ENCODE data around the gene BAG2.
A peak's percentile ranks its signal among the peaks of the same experiment; 100 is the strongest.

Gene BAG2

GRCh38 chr6:57172136-57173055 is at the start of gene BAG2:
BAG2 (plus strand) TSS chr6:57172326; CDS start chr6:57172698, 372 bp downstream.
- peak; percentile 14 for DNase-seq

GRCh38 chr6:57123111-57123510 is 49.0 kb upstream of the BAG2 start:
- no peak for DNase-seq

DNA sequence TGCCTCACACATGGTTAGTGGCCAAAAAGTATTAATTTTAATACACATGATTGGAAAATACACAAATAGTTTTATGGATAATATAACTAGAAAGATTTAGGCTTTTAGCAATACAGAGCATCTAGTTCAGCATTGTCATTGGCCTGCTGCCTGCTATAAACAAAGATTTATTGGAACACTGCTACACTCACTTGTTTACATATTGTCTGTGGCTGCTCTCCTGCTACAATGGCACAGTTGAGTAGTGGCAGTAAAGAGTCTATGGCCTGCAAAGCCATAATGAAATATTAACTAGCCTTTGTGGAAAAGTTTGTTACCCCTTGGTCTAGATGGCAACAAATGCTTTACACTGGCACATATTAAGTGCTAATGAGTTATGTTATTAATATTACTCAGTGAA is 44.4 kb upstream of the BAG2 start:
- DNase-seq, result no peak

DNA sequence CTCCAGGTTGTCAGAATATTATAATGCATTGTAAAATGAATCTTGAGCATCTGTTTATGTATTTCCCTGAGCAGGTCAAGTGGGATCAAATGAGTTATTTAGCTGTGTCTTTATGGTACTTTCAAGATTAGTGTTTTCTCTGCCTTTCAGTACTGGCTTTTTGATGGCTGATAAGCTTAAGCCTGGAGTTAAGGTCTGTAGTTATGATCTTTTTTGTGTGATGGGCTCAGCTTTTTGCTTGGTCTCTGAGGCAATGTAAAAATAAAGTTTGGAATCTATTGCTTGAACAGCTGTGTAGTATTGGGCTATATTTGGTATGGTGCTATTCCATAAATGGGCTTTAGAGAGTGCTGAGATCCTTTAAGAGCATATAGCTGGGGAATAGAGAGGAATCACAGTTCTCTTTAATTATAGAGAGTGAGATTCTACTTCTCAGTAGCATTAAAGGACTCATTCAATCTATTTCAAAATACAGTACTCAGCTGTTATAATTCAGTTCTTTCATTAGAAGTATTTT is 41.4 kb upstream of the BAG2 start:
- DNase-seq, result no peak

DNA sequence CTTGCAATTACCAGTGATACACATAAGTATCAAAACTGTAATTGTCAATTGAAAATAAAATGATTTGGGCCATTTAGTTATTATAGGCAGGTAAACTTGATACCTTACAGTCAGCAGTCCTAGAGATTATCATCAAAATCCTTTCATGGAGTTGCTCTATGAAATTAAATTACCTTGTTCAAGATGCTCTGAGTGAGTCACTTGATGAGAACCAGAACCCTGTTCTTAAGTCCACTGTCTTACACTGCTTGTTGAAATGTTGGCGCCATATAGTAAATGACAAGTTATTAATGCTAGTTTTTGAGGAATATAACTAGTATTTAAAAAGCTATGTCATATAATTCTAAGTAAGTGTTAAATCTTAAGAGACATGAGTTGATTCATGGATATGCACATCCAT is 37.2 kb upstream of the BAG2 start:
- no peak for DNase-seq

- no peak for DNase-seq
These were observed 36.2 kb upstream of the BAG2 start for GRCh38 chr6:57135885-57136284.

DNA sequence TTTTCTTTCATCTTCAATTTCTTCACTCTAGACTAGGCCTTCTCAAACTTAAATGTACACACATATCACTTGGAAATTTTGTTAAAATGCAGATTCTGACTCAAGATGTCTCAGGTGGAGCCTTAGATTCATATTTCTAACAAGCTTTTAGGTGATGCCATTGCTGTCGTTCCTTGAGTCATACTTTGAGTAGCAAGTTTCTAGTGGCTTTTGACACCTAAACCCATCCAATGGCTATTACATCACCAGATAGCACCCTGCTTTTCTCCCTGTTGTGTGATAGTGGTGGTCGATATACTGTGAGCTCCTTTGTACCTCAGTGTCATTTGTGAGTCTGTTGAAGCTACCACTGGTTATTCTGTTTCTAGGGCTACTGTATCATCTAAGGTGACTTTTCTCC is 34.8 kb upstream of the BAG2 start:
- DNase-seq, result no peak

DNA sequence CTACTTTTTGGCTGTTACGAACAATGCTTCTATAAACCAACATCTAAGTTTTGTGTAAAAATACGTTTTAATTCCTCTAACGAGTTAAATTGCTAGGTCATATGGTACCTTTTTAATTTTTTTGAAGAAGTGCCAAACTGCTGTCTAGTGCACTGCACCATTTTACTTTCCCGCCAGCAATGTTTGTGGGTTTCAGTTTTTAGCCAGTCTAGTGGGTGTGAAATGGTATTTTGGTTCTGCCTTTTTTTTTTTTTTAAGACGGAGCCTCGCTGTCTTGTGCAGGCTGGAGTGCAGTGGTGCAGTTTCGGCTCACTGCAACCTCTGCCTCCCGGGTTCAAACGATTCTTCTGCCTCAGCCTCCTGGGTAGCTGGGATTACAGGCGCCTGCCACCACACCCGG is 34.1 kb upstream of the BAG2 start:
- DNase-seq, result no peak

GRCh38 chr6:57141451-57142177 is 30.5 kb upstream of the BAG2 start:
- DNase-seq, result no peak

DNA sequence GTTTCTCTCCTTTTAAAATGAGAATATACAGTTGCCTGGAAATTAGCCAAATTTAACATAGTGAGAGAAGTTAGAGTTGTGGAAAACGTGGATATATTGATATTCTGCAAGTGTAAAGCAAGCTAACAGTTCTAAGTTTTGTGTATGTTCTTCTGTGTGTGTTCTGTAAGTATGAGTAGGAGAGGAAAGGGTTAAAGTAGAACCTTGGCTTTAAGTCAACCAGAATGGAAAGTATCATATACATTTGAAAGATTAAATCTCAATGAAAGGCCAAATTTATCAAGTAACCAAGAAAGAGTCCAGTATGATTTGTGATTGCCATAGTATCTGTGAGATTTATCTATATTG is 30.0 kb upstream of the BAG2 start:
- DNase-seq, result no peak

- DNase-seq, result no peak
These were observed 28.4 kb upstream of the BAG2 start for GRCh38 chr6:57143690-57144089.

DNA sequence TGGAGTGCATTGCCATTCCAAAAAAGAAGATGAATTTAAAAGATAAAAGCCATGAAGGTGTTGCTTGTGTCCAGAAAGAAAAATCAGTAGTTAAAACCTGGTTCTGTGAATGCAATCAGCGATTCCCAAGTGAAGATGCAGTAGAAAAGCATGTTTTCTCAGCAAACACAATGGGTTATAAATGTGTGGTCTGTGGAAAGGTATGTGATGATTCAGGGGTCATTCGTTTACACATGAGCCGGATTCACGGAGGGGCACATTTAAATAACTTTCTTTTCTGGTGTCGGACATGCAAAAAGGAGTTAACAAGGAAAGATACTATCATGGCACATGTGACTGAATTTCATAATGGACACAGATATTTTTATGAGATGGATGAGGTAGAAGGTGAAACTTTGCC is 24.7 kb upstream of the BAG2 start:
- no peak for DNase-seq

DNA sequence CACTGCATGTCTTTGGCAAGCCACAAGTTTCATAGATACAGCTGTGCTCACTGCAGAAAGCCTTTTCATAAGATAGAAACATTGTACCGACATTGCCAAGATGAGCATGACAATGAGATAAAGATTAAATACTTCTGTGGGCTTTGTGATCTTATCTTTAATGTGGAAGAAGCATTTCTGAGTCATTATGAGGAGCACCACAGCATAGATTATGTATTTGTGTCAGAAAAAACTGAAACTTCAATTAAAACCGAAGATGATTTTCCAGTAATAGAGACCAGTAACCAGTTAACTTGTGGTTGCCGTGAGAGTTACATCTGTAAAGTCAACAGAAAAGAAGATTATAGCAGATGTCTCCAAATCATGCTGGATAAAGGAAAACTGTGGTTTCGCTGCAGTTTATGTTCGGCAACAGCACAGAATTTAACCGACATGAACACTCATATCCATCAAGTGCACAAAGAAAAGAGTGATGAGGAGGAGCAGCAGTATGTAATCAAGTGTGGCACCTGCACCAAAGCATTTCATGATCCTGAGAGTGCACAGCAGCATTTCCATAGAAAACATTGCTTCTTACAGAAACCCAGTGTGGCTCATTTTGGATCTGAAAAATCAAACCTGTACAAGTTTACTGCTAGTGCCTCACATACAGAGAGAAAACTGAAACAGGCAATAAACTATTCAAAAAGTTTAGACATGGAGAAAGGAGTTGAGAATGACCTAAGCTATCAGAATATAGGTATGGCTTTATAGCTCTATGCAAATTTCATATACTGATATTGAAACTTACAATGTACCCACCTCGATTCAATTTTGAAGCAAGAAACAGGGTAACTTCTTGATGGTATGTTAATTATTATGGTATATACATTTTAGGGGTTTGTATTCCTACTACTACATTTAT is 23.9 kb upstream of the BAG2 start:
- DNase-seq, result no peak

DNA sequence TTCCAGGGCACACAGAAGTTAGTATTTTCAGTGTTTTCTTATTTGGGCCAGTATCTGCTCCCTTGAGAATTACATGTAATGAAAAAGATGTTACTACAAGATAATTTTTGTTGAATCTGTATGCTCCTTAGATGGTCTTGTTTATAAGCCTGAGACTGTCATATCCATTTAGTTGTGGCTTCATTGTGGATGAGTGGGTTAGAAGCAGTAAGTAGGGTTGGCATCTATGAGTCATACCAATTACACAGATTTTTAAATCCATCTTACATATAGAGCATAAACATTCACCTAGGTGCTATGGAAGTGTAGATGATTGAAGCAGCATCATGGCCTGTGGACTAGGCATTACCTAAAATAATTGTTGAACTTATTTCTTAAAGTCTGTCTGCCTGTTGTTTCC is 13.5 kb upstream of the BAG2 start:
- no peak for DNase-seq

- no peak for DNase-seq
These were observed 13.0 kb upstream of the BAG2 start for GRCh38 chr6:57159127-57159526.

DNA sequence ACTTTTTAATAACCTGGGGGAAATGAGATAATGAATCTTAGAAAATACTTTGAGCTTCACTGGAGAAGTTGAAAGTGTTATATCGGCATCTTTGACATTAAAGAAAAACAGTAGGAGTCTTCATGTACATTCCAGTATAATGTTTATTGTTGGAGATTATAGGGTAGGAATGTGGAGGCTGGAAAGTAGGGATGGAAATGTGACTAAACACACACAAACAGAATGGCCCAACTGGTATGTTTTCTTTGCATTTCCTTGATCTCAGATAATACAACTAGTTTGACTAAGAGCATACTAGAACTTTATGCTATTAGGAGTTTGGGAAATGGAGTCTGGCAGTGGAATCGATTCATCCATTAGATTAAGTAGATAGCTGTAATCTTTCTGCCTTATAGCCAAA is 10.1 kb upstream of the BAG2 start:
- DNase-seq, result no peak

DNA sequence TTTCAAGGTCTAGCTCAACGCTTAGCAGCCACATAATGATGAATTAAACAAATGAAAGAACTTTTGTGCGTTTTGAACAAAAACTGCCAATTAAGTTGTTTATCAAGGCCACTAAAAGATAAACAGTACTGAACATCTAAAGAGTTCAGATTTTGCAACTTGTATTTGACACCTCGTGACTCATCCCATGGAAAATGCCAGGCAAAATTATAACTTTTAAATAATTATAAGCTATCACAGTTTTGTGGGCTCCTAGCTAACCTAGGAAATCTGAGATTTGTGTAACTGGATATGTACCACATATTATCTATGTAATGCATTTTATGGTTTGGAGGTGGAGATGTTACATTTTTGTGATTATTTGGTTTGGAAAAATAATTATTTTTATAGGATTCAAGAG is 9.6 kb upstream of the BAG2 start:
- DNase-seq, result no peak

GRCh38 chr6:57163956-57164355 is 8.2 kb upstream of the BAG2 start:
- DNase-seq, result no peak

GRCh38 chr6:57165080-57165479 is 7.0 kb upstream of the BAG2 start:
- DNase-seq, result no peak

- DNase-seq, result peak; percentile 18
These were observed 1.1 kb downstream of the BAG2 start for GRCh38 chr6:57173056-57173885.

DNA sequence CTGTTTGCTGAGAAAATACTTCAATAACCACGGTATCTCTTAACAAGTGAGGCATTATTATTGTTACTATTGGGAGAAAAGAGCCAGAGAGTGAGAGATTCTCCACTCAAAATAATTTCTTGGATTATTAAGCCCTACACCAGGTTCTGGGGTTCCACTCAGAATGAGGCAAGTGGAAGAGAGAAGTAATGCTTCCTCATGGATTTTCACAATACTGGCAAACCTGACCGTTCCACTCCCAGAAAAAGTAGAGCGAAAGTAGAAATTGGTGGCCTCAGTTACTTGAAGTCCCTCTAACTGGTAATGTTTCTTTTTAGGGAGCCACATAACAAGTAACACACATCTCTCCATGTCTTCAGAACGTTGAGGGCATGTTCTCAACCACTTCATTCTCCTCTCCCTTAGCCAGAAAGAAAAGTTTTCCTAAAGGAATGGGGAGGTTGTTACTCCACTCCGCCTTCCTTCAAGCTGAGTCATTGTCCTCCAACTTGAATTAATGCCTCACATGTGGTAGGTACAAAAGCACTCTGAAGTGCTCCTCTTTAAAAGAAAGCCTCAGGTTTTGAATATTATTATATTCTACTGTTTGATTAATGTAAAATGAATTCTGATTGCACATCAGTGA is 1.9 kb downstream of the BAG2 start:
- no peak for DNase-seq

DNA sequence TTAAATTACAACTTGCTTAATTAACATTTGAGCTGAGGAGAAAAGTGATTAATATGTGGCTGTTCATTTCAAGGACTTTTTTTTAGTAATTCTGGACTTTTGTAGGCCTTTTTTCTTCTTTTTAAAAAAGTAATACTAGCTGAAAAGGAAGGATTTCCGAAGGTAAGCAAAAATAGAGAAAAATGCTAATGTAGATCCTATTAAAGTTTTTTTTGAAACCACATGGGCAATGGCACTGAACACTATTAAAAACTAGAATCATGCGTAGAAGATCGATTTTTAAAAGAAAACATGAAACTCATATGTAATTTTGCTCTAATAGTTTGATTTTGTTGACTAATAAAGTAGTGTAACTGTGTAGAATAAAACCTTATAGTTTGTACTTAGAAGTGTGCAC is 2.4 kb downstream of the BAG2 start:
- DNase-seq, result no peak
